Natural killer cell (primary cell): Measurements from ENCODE around the gene ETV7. TPM values are rescaled to one million over a fixed set of nuclear protein-coding genes. Genes with fewer than 3 reads are reported as not detected.

ENCODE experiments used
- ATAC-seq, 3 donors: fragments of 150-1000 bp in 2 of 3; fragments of 200-7000 bp in 1 of 3; cut with Tn5 transposase; 1 replicate in 1 of 3; 2 replicates in 2 of 3; pipeline ENCODE4 v1.10.0; 2021; ENCODE audit warnings: mild to moderate bottlenecking in 2 of 3, moderate library complexity in 2 of 3
- DNase-seq, 2 donors: peaks; one replicate each; pipeline versions ENCODE4 v3.0.0 to v3.0.0-alpha.2; 2013 to 2021; ENCODE audit warnings: mixed read lengths in 1 of 2
- H3K27ac ChIP-seq: one replicate; pipeline ENCODE4 v1.5.1; 2013; ENCODE audit warnings: mild to moderate bottlenecking, low read length
- H3K27me3 ChIP-seq: one replicate; pipeline ENCODE4 v1.6.1; 2013; ENCODE audit warnings: low read length; ENCODE audit not compliant: control insufficient read depth, insufficient read depth
- H3K36me3 ChIP-seq: one replicate; pipeline ENCODE4 v1.6.1; 2013; ENCODE audit warnings: low read length; ENCODE audit not compliant: control insufficient read depth, insufficient read depth
- H3K4me1 ChIP-seq: one replicate; pipeline ENCODE4 v1.6.1; 2013; ENCODE audit warnings: low read length; ENCODE audit not compliant: control insufficient read depth, insufficient read depth
- H3K4me3 ChIP-seq: one replicate; pipeline ENCODE4 v1.5.1; 2013; ENCODE audit warnings: low read length
- H3K9me3 ChIP-seq: one replicate; pipeline ENCODE4 v1.6.1; 2013; ENCODE audit warnings: low read length; ENCODE audit not compliant: control insufficient read depth, insufficient read depth
- H3K27ac Mint-ChIP-seq, 2 donors: one replicate each; pipeline ENCODE4 v1.8.0; 2022; ENCODE audit warnings: mild to moderate bottlenecking in 2 of 2, mixed read lengths in 2 of 2, moderate library complexity in 1 of 2
- H3K27me3 Mint-ChIP-seq, 2 donors: one replicate each; pipeline ENCODE4 v1.8.0; 2022; ENCODE audit warnings: low read depth in 2 of 2, mixed read lengths in 2 of 2
- H3K36me3 Mint-ChIP-seq: one replicate; pipeline ENCODE4 v1.8.0; 2022; ENCODE audit warnings: mixed read lengths
- H3K4me1 Mint-ChIP-seq, 2 donors: one replicate each; pipeline ENCODE4 v1.8.0; 2022; ENCODE audit warnings: mixed read lengths in 2 of 2
- H3K4me3 Mint-ChIP-seq: one replicate; pipeline ENCODE4 v1.8.0; 2022; ENCODE audit warnings: mild to moderate bottlenecking, moderate library complexity, mixed read lengths
- H3K9me3 Mint-ChIP-seq, 2 donors: one replicate each; pipeline ENCODE4 v1.8.0; 2022; ENCODE audit warnings: mixed read lengths in 2 of 2
- WGBS: methylation state at CpG from one replicate; pipeline ENCODE4 v1.1.7; 2013; ENCODE audit warnings: missing lambda C conversion rate; ENCODE audit not compliant: insufficient coverage; 5-methylcytosine and 5-hydroxymethylcytosine counted together
- intact Hi-C: fragments of 100-400 bp; cut with micrococcal nuclease; formaldehyde crosslinking; loops from one replicate; pipeline ENCODE4 v1.14.2; 2022
- total RNA-seq, 4 donors: library from RNA; stranded (reverse); fragments of 120-200 nt in 1 of 4; gene quantifications; one replicate each; pipeline versions ENCODE4 v1.2.3 to v1.2.4, GENCODE V29; 2013 to 2022
- TF ChIP-seq, protein P1 (sequence below): fragments of 200-600 bp; IDR thresholded peaks from one replicate; pipeline ENCODE4 v1.8.0; 2022; ENCODE audit warnings: antibody characterized with exemption

ETV7 gene
- total RNA-seq, 3 donors from 2014 or later (not counting 1 experiment from before 2014, with no cell fraction given) = 0.96 to 2.8 (median 1.7) TPM

DNA sequence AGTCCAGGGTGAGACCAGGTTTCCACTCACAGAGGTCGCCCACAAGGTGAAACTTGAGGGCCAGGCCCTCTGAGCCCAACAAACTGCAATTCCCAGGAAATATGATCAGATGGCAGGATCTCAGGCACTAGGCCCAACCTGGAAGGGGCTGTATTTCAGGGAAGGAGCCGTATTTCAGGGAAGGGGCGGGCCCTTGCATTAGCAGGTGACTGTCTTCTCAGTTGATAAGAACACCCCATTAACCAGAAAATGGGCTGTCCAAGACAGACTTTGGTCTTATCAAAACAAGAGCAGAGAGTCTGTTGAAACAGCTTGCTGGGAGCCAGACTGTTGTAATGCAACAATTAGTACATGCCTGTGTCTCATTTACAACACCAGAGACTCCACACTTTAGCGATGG lies 39.8 kb downstream of the ETV7 start:
- Mint-ChIP-seq H3K27ac (no peak overlapping the region), H3K9me3 (no peaks in the 10 kb centered on the region), H3K4me3 (no peak overlapping the region), H3K36me3 (no peaks in the 10 kb centered on the region), H3K4me1 (no peaks in the 10 kb centered on the region), H3K27me3 (peaks cover 8 to 14% of the 10 kb centered on the region in 2 donors)
- Histone ChIP-seq H3K9me3 (no peaks in the 10 kb centered on the region), H3K27me3 (no peaks in the 10 kb centered on the region), H3K27ac (no peak overlapping the region), H3K4me3 (no peak overlapping the region), H3K4me1 (no peaks in the 10 kb centered on the region), H3K36me3 (no peaks in the 10 kb centered on the region)
- TF ChIP-seq, protein P1, sequence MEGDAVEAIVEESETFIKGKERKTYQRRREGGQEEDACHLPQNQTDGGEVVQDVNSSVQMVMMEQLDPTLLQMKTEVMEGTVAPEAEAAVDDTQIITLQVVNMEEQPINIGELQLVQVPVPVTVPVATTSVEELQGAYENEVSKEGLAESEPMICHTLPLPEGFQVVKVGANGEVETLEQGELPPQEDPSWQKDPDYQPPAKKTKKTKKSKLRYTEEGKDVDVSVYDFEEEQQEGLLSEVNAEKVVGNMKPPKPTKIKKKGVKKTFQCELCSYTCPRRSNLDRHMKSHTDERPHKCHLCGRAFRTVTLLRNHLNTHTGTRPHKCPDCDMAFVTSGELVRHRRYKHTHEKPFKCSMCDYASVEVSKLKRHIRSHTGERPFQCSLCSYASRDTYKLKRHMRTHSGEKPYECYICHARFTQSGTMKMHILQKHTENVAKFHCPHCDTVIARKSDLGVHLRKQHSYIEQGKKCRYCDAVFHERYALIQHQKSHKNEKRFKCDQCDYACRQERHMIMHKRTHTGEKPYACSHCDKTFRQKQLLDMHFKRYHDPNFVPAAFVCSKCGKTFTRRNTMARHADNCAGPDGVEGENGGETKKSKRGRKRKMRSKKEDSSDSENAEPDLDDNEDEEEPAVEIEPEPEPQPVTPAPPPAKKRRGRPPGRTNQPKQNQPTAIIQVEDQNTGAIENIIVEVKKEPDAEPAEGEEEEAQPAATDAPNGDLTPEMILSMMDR = no peak
- ATAC-seq (no peak), DNase-seq (no peak)
- WGBS = 96% methylated on average over 3 of the region's 4 CpGs
- intact Hi-C loops = no loop called here

DNA sequence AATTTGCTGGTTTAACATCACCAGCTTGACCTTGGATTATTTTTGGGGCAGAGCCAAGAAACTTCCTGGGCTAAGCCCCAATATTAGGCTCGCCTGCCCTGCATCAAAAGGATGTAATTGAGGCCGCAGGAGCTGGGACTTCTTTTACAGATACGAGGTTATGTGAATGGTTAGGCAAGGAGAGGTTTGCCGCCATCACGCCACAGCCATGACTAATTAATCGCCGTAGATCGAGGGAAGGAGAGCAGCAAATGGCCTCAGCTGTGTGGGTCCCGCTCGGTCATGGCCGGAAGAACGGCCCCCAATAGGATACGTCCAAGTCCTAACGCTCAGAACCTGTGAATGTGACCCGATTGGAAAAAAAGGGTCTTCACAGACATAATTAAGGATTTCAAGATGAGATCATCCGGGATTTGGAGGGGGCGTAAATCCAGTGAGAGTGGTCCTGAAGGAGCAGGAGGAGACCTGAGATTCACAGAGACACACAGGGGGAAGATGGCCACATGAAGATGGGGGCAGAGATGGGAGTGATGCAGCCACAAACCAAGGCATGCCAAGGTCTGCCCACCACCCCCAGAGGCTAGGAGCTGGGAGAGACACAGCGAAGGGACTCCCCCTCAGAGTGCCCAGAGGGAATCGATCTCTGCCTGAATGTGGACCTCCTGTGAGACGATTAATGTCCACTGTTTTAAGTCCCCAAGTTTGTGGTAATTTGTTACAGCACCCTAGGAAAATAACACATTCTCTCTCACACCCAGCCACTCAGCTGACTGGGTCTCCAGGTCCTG lies 40.8 kb downstream of the ETV7 start:
- no peak overlapping the region for H3K4me3 Mint-ChIP-seq
- WGBS = 93% methylated on average over 20 of the region's 20 CpGs
- Histone ChIP-seq H3K27me3 (no peaks in the 10 kb centered on the region), H3K4me1 (no peaks in the 10 kb centered on the region), H3K9me3 (no peaks in the 10 kb centered on the region), H3K27ac (no peak overlapping the region), H3K36me3 (no peaks in the 10 kb centered on the region), H3K4me3 (no peak overlapping the region)
- peaks cover 10 to 14% of the 10 kb centered on the region in 2 donors for H3K27me3 Mint-ChIP-seq
- intact Hi-C loops = no loop called here
- DNase-seq (no peak), ATAC-seq (no peak)
- H3K4me1 Mint-ChIP-seq = no peaks in the 10 kb centered on the region
- no peaks in the 10 kb centered on the region for H3K9me3 Mint-ChIP-seq
- no peaks in the 10 kb centered on the region for H3K36me3 Mint-ChIP-seq
- H3K27ac Mint-ChIP-seq = no peak overlapping the region
- TF ChIP-seq, protein P1 = no peak

DNA sequence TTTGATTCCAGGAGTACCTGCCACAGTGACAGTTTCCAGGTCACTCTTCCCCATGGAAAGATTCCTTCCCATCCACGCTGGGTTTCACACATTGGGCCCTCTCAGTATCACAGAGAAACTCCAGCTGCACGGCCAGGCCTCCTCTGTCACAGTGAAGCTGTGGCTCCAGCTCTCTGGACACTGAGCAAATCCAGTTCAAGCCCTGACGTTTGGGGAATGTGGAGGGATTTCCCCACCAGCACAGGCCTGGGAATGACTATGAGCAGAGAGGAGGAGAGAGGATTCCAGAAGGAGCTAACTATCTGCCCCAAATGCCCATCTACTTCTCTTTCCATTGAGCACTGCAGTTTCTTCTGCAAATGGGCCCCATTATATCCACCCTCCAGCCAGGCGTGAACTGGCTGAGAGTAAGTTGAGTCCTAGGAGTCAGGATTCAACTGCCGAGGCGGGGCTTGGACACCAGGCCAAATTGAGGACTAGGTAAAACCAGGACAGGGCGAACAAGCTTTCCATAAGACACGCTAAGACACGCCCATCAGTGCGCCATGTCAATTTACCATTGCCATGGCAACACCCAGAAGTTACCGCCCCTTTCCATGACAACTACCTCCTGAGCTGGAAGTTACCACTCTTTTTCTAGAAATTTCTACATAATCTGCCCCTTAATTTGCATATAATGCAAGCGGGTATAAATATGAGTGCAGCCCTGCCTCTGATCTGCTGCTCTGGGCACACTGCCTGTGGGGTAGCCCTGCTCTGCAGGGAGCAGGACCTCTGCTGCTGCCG lies 41.6 kb downstream of the ETV7 start:
- Mint-ChIP-seq H3K4me1 (peaks cover 1 to 2% of the 10 kb centered on the region in 2 donors), H3K27ac (no peak overlapping the region), H3K4me3 (no peak overlapping the region), H3K36me3 (no peaks in the 10 kb centered on the region), H3K27me3 (peaks cover 12 to 16% of the 10 kb centered on the region in 2 donors), H3K9me3 (no peaks in the 10 kb centered on the region)
- H3K27me3 ChIP-seq = peaks cover 3% of the 10 kb centered on the region
- ATAC-seq = no peak
- no peaks in the 10 kb centered on the region for H3K36me3 ChIP-seq
- no peak overlapping the region for H3K27ac ChIP-seq
- intact Hi-C loops = no loop called here
- TF ChIP-seq, protein P1 = no peak
- no peaks in the 10 kb centered on the region for H3K9me3 ChIP-seq
- 94% methylated on average over 13 of the region's 13 CpGs for WGBS
- H3K4me3 ChIP-seq = no peak overlapping the region
- no peak for DNase-seq
- H3K4me1 ChIP-seq = peaks cover 4% of the 10 kb centered on the region
